H1 (cell line): Measurements from ENCODE around the gene CGB7. TPM values are rescaled to one million over a fixed set of nuclear protein-coding genes. Genes with fewer than 3 reads are reported as not detected.
A peak's percentile ranks its signal among the peaks of the same experiment; 100 is the strongest.

Experiments used
- CTCF ChIA-PET: fragments of 300-600 bp; sonication (Branson Sonifier 250); formaldehyde crosslinking; loops from one replicate; lab custom pipeline; 2021; ENCODE audit not compliant: partially characterized antibody; lab: Charles Lee
- POLR2A ChIA-PET: fragments of 300-600 bp; sonication (Branson Sonifier 250); formaldehyde crosslinking; loops from one replicate; lab custom pipeline; 2021; ENCODE audit warnings: inconsistent platforms; ENCODE audit not compliant: partially characterized antibody; lab: Charles Lee
- DNase-seq, 2 experiments: peaks; one replicate each; pipeline versions ENCODE4 v3.0.0 to v3.0.0-alpha.2; 2010 to 2022; ENCODE audit warnings: low spot score in 2 of 2, low read depth in 1 of 2, mixed read lengths in 1 of 2
- FAIRE-seq: peaks from 2 replicates; lab custom pipeline; 2011; peaks lifted over from hg19 to GRCh38; lab: Jason Lieb, UNC
- H2AFZ ChIP-seq: 2 replicates; pipeline ENCODE4 v1.8.1; 2012; ENCODE audit warnings: low read length, inconsistent platforms
- H2AK5ac ChIP-seq: 2 replicates; pipeline ENCODE4 v1.6.1; 2013; ENCODE audit warnings: low read depth, low read length
- H2BK120ac ChIP-seq: replicated peaks from 2 replicates; pipeline ENCODE3; 2013; ENCODE audit warnings: low read depth, low read length, inconsistent platforms
- H2BK12ac ChIP-seq: 2 replicates; pipeline ENCODE4 v1.6.1; 2013; ENCODE audit warnings: low read depth, low read length
- H2BK15ac ChIP-seq: 2 replicates; pipeline ENCODE4 v1.6.1; 2013; ENCODE audit warnings: low read length
- H2BK20ac ChIP-seq: 2 replicates; pipeline ENCODE4 v1.6.1; 2013; ENCODE audit warnings: low read length
- H2BK5ac ChIP-seq: 2 replicates; pipeline ENCODE4 v1.6.1; 2013; ENCODE audit warnings: low read depth, low read length
- H3K14ac ChIP-seq: 2 replicates; pipeline ENCODE4 v1.6.1; 2013; ENCODE audit warnings: inconsistent platforms; ENCODE audit not compliant: insufficient read length
- H3K18ac ChIP-seq: 2 replicates; pipeline ENCODE4 v1.6.1; 2013; ENCODE audit warnings: low read length; ENCODE audit errors: extremely low read depth
- H3K23ac ChIP-seq: 2 replicates; pipeline ENCODE4 v1.6.1; 2013; ENCODE audit warnings: inconsistent platforms; ENCODE audit not compliant: insufficient read length
- H3K23me2 ChIP-seq: 2 replicates; pipeline ENCODE4 v1.6.1; 2013; ENCODE audit warnings: low read depth, low read length
- H3K27ac ChIP-seq: 2 replicates; pipeline ENCODE4 v1.6.1; 2011; ENCODE audit warnings: low read depth, low read length, inconsistent platforms
- H3K27me3 ChIP-seq, 4 experiments: replicated peaks in 1 of 4; 1 replicate in 1 of 4; 2 replicates in 3 of 4; pipeline versions ENCODE4 v1.6.1 to v1.8.1; 2011 to 2013; ENCODE audit warnings: low read length in 3 of 4, mild to moderate bottlenecking in 3 of 4, inconsistent platforms in 2 of 4, mixed read lengths in 2 of 4, moderate library complexity in 1 of 4; ENCODE audit not compliant: control insufficient read depth in 3 of 4, insufficient read depth in 3 of 4; ENCODE audit errors: extremely low read depth in 1 of 4
- H3K36me3 ChIP-seq, 4 experiments: 2 replicates each; pipeline versions ENCODE4 v1.6.1 to v1.8.1; 2011 to 2013; ENCODE audit warnings: mild to moderate bottlenecking in 4 of 4, low read length in 3 of 4, moderate library complexity in 2 of 4, control low read depth in 1 of 4, inconsistent platforms in 1 of 4; ENCODE audit not compliant: insufficient read depth in 4 of 4, control insufficient read depth in 2 of 4
- H3K4ac ChIP-seq: replicated peaks from 2 replicates; pipeline ENCODE3; 2013; ENCODE audit warnings: low read length, low read depth, mixed read lengths, inconsistent platforms; ENCODE audit not compliant: insufficient read length
- H3K4me1 ChIP-seq, 4 experiments: replicated peaks in 1 of 4; 1 replicate in 1 of 4; 2 replicates in 3 of 4; pipeline versions ENCODE4 v1.6.1 to v1.8.1; 2011 to 2013; ENCODE audit warnings: low read length in 3 of 4, inconsistent platforms in 2 of 4, mixed read lengths in 1 of 4; ENCODE audit not compliant: insufficient read depth in 4 of 4, control insufficient read depth in 3 of 4
- H3K4me2 ChIP-seq, 2 experiments: 2 replicates each; pipeline versions ENCODE4 v1.6.1 to v1.8.1; 2011 to 2013; ENCODE audit warnings: low read depth in 2 of 2, low read length in 2 of 2, control low read depth in 1 of 2, inconsistent platforms in 1 of 2, mild to moderate bottlenecking in 1 of 2; ENCODE audit not compliant: insufficient read depth in 1 of 2
- H3K4me3 ChIP-seq, 4 experiments: fragments of 200-600, 300-600 bp in 1 of 4; sonication (generic), shearing (Covaris generic), sonication (Bioruptor Twin) in 1 of 4; 2 replicates each; pipeline versions ENCODE4 v1.5.1 to v1.8.1; 2011 to 2016; ENCODE audit warnings: low read length in 4 of 4, low read depth in 3 of 4, control low read depth in 2 of 4, inconsistent platforms in 2 of 4, mild to moderate bottlenecking in 2 of 4, mixed read lengths in 1 of 4, moderate library complexity in 1 of 4; ENCODE audit not compliant: insufficient read depth in 2 of 4; ENCODE audit errors: extremely low read depth in 1 of 4
- H3K56ac ChIP-seq: replicated peaks from 2 replicates; pipeline ENCODE3; 2013; ENCODE audit warnings: low read depth, mild to moderate bottlenecking, mixed read lengths, low read length, inconsistent platforms; ENCODE audit not compliant: insufficient read length
- H3K79me1 ChIP-seq: 2 replicates; pipeline ENCODE4 v1.6.1; 2013; ENCODE audit warnings: low read depth, low read length, control low read depth
- H3K79me2 ChIP-seq, 2 experiments: 2 replicates each; pipeline versions ENCODE4 v1.6.1 to v1.8.1; 2012 to 2013; ENCODE audit warnings: low read length in 2 of 2, mild to moderate bottlenecking in 2 of 2, inconsistent platforms in 1 of 2; ENCODE audit not compliant: insufficient read depth in 2 of 2, control insufficient read depth in 1 of 2
- H3K9ac ChIP-seq, 4 experiments: replicated peaks in 1 of 4; 1 replicate in 1 of 4; 2 replicates in 3 of 4; pipeline versions ENCODE4 v1.6.1 to v1.8.1; 2011 to 2013; ENCODE audit warnings: low read depth in 3 of 4, low read length in 3 of 4, control low read depth in 2 of 4, mild to moderate bottlenecking in 2 of 4, moderate library complexity in 2 of 4, inconsistent platforms in 1 of 4; ENCODE audit errors: extremely low read depth in 1 of 4
- H3K9me3 ChIP-seq, 2 experiments: 2 replicates each; pipeline versions ENCODE4 v1.6.1 to v1.8.1; 2012 to 2013; ENCODE audit warnings: mild to moderate bottlenecking in 2 of 2, moderate library complexity in 2 of 2, control low read depth in 1 of 2, inconsistent platforms in 1 of 2, low read depth in 1 of 2, low read length in 1 of 2, mixed read lengths in 1 of 2; ENCODE audit not compliant: insufficient read depth in 2 of 2
- H4K20me1 ChIP-seq, 2 experiments: replicated peaks in 1 of 2; 2 replicates each; pipeline versions ENCODE3 to v1.8.1; 2011 to 2013; ENCODE audit warnings: inconsistent platforms in 2 of 2, low read length in 2 of 2, mild to moderate bottlenecking in 1 of 2; ENCODE audit not compliant: insufficient read depth in 2 of 2, control insufficient read depth in 1 of 2
- H4K5ac ChIP-seq: 2 replicates; pipeline ENCODE4 v1.6.1; 2013; ENCODE audit warnings: low read length, low read depth, mixed read lengths, inconsistent platforms; ENCODE audit not compliant: insufficient read length
- H4K8ac ChIP-seq: 2 replicates; pipeline ENCODE4 v1.8.0; 2013; ENCODE audit warnings: mild to moderate bottlenecking, moderate library complexity, low read length, inconsistent platforms; ENCODE audit not compliant: insufficient read depth; ENCODE audit errors: extremely low read depth
- H4K91ac ChIP-seq: replicated peaks from 2 replicates; pipeline ENCODE3; 2013; ENCODE audit warnings: low read length, mixed read lengths, inconsistent platforms; ENCODE audit not compliant: insufficient read length
- ASH2L ChIP-seq: fragments of 200-600, 300-600 bp; sonication (generic); IDR thresholded peaks from one replicate; pipeline ENCODE4 v1.7.1; 2017; ENCODE audit warnings: low read length
- RFX5 ChIP-seq: IDR thresholded peaks from 2 replicates; pipeline ENCODE4 v1.6.1; 2011; ENCODE audit warnings: low read depth, low read length, improper control_type of control experiment, borderline replicate concordance
- SIX5 ChIP-seq: IDR thresholded peaks from 2 replicates; pipeline ENCODE4 v1.6.1; 2011; ENCODE audit warnings: mild to moderate bottlenecking, low read depth, low read length
- SP4 ChIP-seq: IDR thresholded peaks from 2 replicates; pipeline ENCODE4 v1.6.1; 2012; ENCODE audit warnings: low read length, inconsistent platforms
- WGBS, 2 experiments: shearing (Covaris generic) in 1 of 2; methylation state at CpG; one replicate each; pipeline versions ENCODE4 v1.1.6 to v1.1.7; 2013 to 2015; ENCODE audit warnings: low lambda C conversion rate in 2 of 2, mixed read lengths in 2 of 2, inconsistent platforms in 1 of 2, low coverage in 1 of 2, missing lambda C conversion rate in 1 of 2; ENCODE audit not compliant: insufficient replicate concordance in 2 of 2, insufficient coverage in 1 of 2, insufficient read length in 1 of 2; ENCODE audit errors: extremely low coverage in 1 of 2, missing lambda C conversion rate in 1 of 2; 5-methylcytosine and 5-hydroxymethylcytosine counted together
- polyA plus RNA-seq, 7 experiments: library from polyadenylated mRNA; depleted of rRNA in 3 of 7; stranded (reverse) in 5 of 7; unstranded in 2 of 7; fragments of >200 nt in 5 of 7; fragments of 200-250 nt in 2 of 7; gene quantifications; 1 replicate in 5 of 7; 2 replicates in 1 of 7; 4 replicates in 1 of 7; pipeline versions ENCODE4 v1.2.1 to v1.2.3, GENCODE V29; 2011 to 2013; ENCODE audit warnings: missing spikeins in 2 of 7, mixed read lengths in 2 of 7
- total RNA-seq: library from RNA; stranded (reverse); fragmentation: NEBNext Ultra II Directional; extraction: Animal tissue kit (Norgen Biotek cat#: 25700); gene quantifications from 2 replicates; pipeline ENCODE4 v1.2.1, GENCODE V29; 2021
- TF ChIP-seq, protein P1 (sequence below), 3 experiments: IDR thresholded peaks; 1 replicate in 2 of 3; 2 replicates in 1 of 3; pipeline versions ENCODE4 v1.5.1 to v1.6.1; 2011; ENCODE audit warnings: low read length in 3 of 3, mild to moderate bottlenecking in 3 of 3, inconsistent platforms in 2 of 3, low read depth in 1 of 3, moderate library complexity in 1 of 3; ENCODE audit not compliant: insufficient read depth in 1 of 3; ENCODE audit errors: control extremely low read depth in 1 of 3
- TF ChIP-seq, protein P2 (sequence below): IDR thresholded peaks from 2 replicates; pipeline ENCODE4 v1.6.1; 2012; ENCODE audit warnings: inconsistent platforms
- TF ChIP-seq, protein P3 (sequence below): IDR thresholded peaks from 2 replicates; pipeline ENCODE4 v1.6.1; 2012; ENCODE audit warnings: inconsistent platforms

The CGB7 gene
- total and polyA plus RNA-seq, 2 of the 8 experiments (the other 6 are each of a cell fraction or from before 2014, with no cell fraction given), result 1.2 to 2.2 TPM

DNA sequence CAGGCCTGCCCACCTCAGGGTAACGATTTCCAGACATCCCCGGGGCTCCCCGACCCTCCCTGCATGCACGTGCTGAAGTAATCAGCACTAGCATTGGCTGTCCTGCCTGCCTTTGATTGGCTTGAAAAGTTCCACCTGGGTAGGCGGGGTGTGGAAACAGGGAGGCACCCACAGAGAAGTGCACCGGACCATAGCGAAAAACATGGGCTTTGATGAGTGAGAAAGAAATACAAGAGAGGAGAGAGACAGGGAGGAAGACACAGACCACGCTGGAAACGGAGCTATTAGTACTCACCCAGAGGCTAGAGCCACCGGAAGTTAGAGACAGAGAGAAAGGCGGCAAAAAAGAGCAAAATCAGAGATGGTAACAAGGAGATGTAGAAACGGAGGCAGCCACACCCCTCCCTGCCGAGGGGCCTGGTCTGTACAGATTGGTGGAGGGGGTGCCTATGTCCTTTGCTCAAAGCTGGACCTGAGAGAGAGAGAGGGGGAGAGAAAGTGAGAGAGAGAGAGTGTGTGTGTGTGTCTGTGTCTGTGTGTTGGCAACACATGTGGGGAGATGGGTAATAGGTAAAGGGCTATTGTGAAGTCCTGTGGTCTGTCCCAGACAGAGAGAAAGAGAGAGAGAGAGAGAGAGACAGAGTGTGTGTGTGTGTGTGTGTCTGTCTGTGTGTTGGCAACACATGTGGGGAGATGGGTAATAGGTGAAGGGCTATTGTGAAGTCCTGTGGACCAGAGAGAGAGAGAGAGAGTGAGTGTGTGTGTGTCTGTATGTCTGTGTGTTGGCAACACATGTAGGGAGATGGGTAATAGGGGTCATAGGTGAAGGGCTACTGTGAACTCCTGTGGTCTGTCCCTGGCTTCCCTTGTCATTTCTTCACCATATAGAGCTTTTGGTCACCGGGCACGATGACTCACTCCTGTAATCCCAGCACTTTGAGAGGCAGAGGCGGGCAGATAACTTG, 36.3 kb downstream of the CGB7 start:
- 76% methylated on average over 16 of the region's 16 CpGs; no CpG with 5 or more reads in 1 of the 2 experiments for WGBS, 2 experiments
- Histone ChIP-seq H3K23ac (no peak overlapping the region), H3K27ac (no peak overlapping the region), H2AFZ (no peak overlapping the region), H3K79me1 (no peaks in the 10 kb centered on the region), H3K4ac (no peak overlapping the region), H2BK12ac (peak overlapping the region; percentile 60; the same call in 1 of the 2 replicates), H3K27me3 (peaks cover 0 to 15% (median 12%) of the 10 kb centered on the region in 4 experiments; a peak in 6 of 7 replicates), H3K4me2 (peak overlapping the region; percentile 33 to 78), H3K23me2 (peaks cover 6% of the 10 kb centered on the region; the same call in 1 of the 2 replicates), H4K91ac (no peak overlapping the region), H3K9me3 (no peaks in the 10 kb centered on the region), H3K18ac (no peak overlapping the region), H2BK5ac (no peak overlapping the region), H3K14ac (no peak overlapping the region), H4K5ac (no peak overlapping the region), H3K4me1 (peaks cover 0 to 17% (median 8%) of the 10 kb centered on the region in 4 experiments; a peak in 5 of 7 replicates), H2AK5ac (0 out of 2 replicates have a peak overlapping the region, but pooled peaks have one; percentile 20), H2BK15ac (no peak overlapping the region), H3K56ac (no peak overlapping the region), H4K20me1 (no peaks in the 10 kb centered on the region), H3K4me3 (no peak overlapping the region), H2BK20ac (no peak overlapping the region), H4K8ac (no peak overlapping the region), H3K9ac (peak overlapping the region in 1 of 4 experiments; percentile 21; a peak in 1 of 7 replicates), H2BK120ac (no peak overlapping the region), H3K79me2 (no peaks in the 10 kb centered on the region), H3K36me3 (peaks cover 0 to 3% (median under 1%) of the 10 kb centered on the region in 4 experiments; a peak in 3 of 8 replicates)
- ChIA-PET CTCF (interaction anchor here (0.9 to 8.1 kb wide), 7 partner anchors 10 to 77 kb away, joined by 3 to 46 read pairs (median 8); partner anchors contain the start of genes CGB2 and CGB7), POLR2A (interaction anchor here (0.8 to 1.4 kb wide), 4 partner anchors 13 to 211 kb away, joined by 3 to 4 read pairs (median 3); partner anchors contain the start of genes BCAT2 and LIN7B)
- FAIRE-seq (no peak), DNase-seq (no peak)
- TF ChIP-seq SIX5 (no peak), ASH2L (no peak), SP4 (no peak), RFX5 (no peak)
- TF ChIP-seq, protein P1, sequence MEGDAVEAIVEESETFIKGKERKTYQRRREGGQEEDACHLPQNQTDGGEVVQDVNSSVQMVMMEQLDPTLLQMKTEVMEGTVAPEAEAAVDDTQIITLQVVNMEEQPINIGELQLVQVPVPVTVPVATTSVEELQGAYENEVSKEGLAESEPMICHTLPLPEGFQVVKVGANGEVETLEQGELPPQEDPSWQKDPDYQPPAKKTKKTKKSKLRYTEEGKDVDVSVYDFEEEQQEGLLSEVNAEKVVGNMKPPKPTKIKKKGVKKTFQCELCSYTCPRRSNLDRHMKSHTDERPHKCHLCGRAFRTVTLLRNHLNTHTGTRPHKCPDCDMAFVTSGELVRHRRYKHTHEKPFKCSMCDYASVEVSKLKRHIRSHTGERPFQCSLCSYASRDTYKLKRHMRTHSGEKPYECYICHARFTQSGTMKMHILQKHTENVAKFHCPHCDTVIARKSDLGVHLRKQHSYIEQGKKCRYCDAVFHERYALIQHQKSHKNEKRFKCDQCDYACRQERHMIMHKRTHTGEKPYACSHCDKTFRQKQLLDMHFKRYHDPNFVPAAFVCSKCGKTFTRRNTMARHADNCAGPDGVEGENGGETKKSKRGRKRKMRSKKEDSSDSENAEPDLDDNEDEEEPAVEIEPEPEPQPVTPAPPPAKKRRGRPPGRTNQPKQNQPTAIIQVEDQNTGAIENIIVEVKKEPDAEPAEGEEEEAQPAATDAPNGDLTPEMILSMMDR (IDR thresholded peaks at IDR 0.05; ENCODE audit: control extremely low read depth in 1 of 3, insufficient read depth in 1 of 3, low read depth in 1 of 3, low read length in 3 of 3), result no peak
- TF ChIP-seq, protein P2, sequence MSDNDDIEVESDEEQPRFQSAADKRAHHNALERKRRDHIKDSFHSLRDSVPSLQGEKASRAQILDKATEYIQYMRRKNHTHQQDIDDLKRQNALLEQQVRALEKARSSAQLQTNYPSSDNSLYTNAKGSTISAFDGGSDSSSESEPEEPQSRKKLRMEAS, result peak; percentile 72
- TF ChIP-seq, protein P3, sequence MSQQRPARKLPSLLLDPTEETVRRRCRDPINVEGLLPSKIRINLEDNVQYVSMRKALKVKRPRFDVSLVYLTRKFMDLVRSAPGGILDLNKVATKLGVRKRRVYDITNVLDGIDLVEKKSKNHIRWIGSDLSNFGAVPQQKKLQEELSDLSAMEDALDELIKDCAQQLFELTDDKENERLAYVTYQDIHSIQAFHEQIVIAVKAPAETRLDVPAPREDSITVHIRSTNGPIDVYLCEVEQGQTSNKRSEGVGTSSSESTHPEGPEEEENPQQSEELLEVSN, result peak; percentile 59; the same call in 1 of the 2 replicates
